K562 (cell line): ENCODE data around the gene CLEC3B. TPM values are rescaled to one million over a fixed set of nuclear protein-coding genes. Genes with fewer than 3 reads are reported as not detected.

Experiments used
- CREB3 ChIP-seq: fragments of 450-650 bp; conservative IDR thresholded peaks from 2 replicates; pipeline ENCODE4 v1.6.1; 2016; ENCODE audit warnings: missing genetic modification characterization, low read depth, mild to moderate bottlenecking, missing compliant biosample characterization, moderate library complexity
- ELF1 ChIP-seq: fragments of 200-800 bp; sonication (Bioruptor generic); IDR thresholded peaks from 2 replicates; pipeline ENCODE4 v1.6.1; 2016; ENCODE audit warnings: missing genetic modification characterization, missing compliant biosample characterization
- FOXJ2 ChIP-seq: fragments of 200-800 bp; sonication (Bioruptor generic); IDR thresholded peaks from 2 replicates; pipeline ENCODE4 v1.6.1; 2016; ENCODE audit warnings: missing genetic modification characterization, missing compliant biosample characterization
- GATAD2A ChIP-seq: fragments of 450-650 bp; IDR thresholded peaks from 2 replicates; pipeline ENCODE4 v1.6.1; 2017
- GTF2A2 ChIP-seq: IDR thresholded peaks from 2 replicates; pipeline ENCODE4 v1.6.1; 2016; ENCODE audit warnings: mild to moderate bottlenecking, missing genetic modification characterization, missing compliant biosample characterization
- HCFC1 ChIP-seq: IDR thresholded peaks from 2 replicates; pipeline ENCODE4 v1.6.1; 2012; ENCODE audit warnings: low read depth, low read length, improper control_type of control experiment
- MED1 ChIP-seq: sonication (generic); formaldehyde crosslinking; IDR thresholded peaks from 2 replicates; pipeline ENCODE4 v1.8.1; 2023; ENCODE audit warnings: missing genetic modification reagents, borderline replicate concordance
- MYBL2 ChIP-seq, 2 experiments: fragments of 450-650 bp in 1 of 2; sonication (generic) in 1 of 2; formaldehyde crosslinking in 1 of 2; IDR thresholded peaks; 2 replicates each; pipeline versions ENCODE4 v1.6.1 to v1.8.1; 2017 to 2022; ENCODE audit warnings: borderline replicate concordance in 1 of 2, inconsistent platforms in 1 of 2, low read depth in 1 of 2, mild to moderate bottlenecking in 1 of 2, missing genetic modification reagents in 1 of 2, moderate library complexity in 1 of 2
- NFXL1 ChIP-seq: fragments of 450-650 bp; formaldehyde crosslinking; IDR thresholded peaks from 2 replicates; pipeline ENCODE4 v1.4.0; 2021; ENCODE audit warnings: mild to moderate bottlenecking
- NUFIP1 ChIP-seq: fragments of 450-650 bp; IDR thresholded peaks from 2 replicates; pipeline ENCODE4 v1.6.1; 2018; ENCODE audit not compliant: partially characterized antibody
- RB1 ChIP-seq: fragments of 450-650 bp; IDR thresholded peaks from 2 replicates; pipeline ENCODE4 v1.6.1; 2017; ENCODE audit warnings: low read depth, mild to moderate bottlenecking
- SNIP1 ChIP-seq: fragments of 450-650 bp; IDR thresholded peaks from 2 replicates; pipeline ENCODE4 v1.7.1; 2017; ENCODE audit warnings: low read depth, mild to moderate bottlenecking
- SRF ChIP-seq, 2 experiments: fragments of 250-450, 450-650 bp in 1 of 2; sonication (Bioruptor Pico) in 1 of 2; sonication (generic) in 1 of 2; formaldehyde crosslinking; IDR thresholded peaks; 2 replicates each; pipeline versions ENCODE4 v1.5.0 to v1.5.1; 2020 to 2022; ENCODE audit warnings: mild to moderate bottlenecking in 1 of 2, missing genetic modification reagents in 1 of 2
- TOE1 ChIP-seq, 2 experiments: fragments of 450-650 bp in 1 of 2; sonication (generic) in 1 of 2; formaldehyde crosslinking in 1 of 2; IDR thresholded peaks; 2 replicates each; pipeline versions ENCODE4 v1.7.1 to v1.8.0; 2016 to 2022; ENCODE audit warnings: borderline replicate concordance in 2 of 2, mild to moderate bottlenecking in 2 of 2, antibody characterized with exemption in 1 of 2, inconsistent platforms in 1 of 2, low read depth in 1 of 2, missing genetic modification reagents in 1 of 2, moderate library complexity in 1 of 2
- VEZF1 ChIP-seq: fragments of 200-800 bp; sonication (Bioruptor generic); IDR thresholded peaks from 2 replicates; pipeline ENCODE4 v1.6.1; 2017; ENCODE audit warnings: missing genetic modification characterization, missing compliant biosample characterization
- ZKSCAN3 ChIP-seq: fragments of 250-450 bp; sonication (Bioruptor Pico); IDR thresholded peaks from 2 replicates; pipeline ENCODE4 v1.4.0; 2020
- ZNF239 ChIP-seq: fragments of 250-450 bp; sonication (Bioruptor Pico); IDR thresholded peaks from 2 replicates; pipeline ENCODE4 v1.4.0; 2020; ENCODE audit warnings: mild to moderate bottlenecking
- ZNF311 ChIP-seq: fragments of 250-450 bp; sonication (Bioruptor Pico); IDR thresholded peaks from 2 replicates; pipeline ENCODE4 v1.4.0; 2020; ENCODE audit warnings: mild to moderate bottlenecking, moderate library complexity
- ZNF445 ChIP-seq: fragments of 250-450 bp; sonication (Bioruptor Pico); IDR thresholded peaks from 2 replicates; pipeline ENCODE4 v1.4.0; 2020; ENCODE audit warnings: low read depth, mild to moderate bottlenecking, moderate library complexity
- ZNF644 ChIP-seq: fragments of 200-800 bp; sonication (Bioruptor generic); IDR thresholded peaks from 2 replicates; pipeline ENCODE4 v1.6.1; 2016; ENCODE audit warnings: low read depth, missing genetic modification characterization, missing compliant biosample characterization
- ZNF77 ChIP-seq: fragments of 250-450 bp; sonication (Bioruptor Pico); IDR thresholded peaks from 2 replicates; pipeline ENCODE4 v1.5.0; 2020
- ZSCAN29 ChIP-seq: fragments of 450-650 bp; IDR thresholded peaks from 2 replicates; pipeline ENCODE4 v1.6.1; 2017
- polyA plus RNA-seq, 8 experiments: library from polyadenylated mRNA; depleted of rRNA in 4 of 8; stranded (reverse) in 5 of 8; unstranded in 3 of 8; fragments of >200 nt; fragmentation: Nextera tagmentation in 2 of 8; fragmentation: Illumina TruSeq in 1 of 8; extraction: Ambion mirVana in 2 of 8; extraction: Trizol in 1 of 8; gene quantifications; 2 replicates each; pipeline versions ENCODE4 v1.2.1 to v1.2.3, GENCODE V29; 2011 to 2014; ENCODE audit warnings: inconsistent platforms in 1 of 8, missing spikeins in 1 of 8
- total RNA-seq, 7 experiments: library from RNA; depleted of rRNA in 6 of 7; stranded (reverse); fragments of >200 nt in 6 of 7; fragmentation: Illumina TruSeq in 2 of 7; extraction: Trizol in 2 of 7; gene quantifications; 2 replicates each; pipeline versions ENCODE4 v1.2.1 to v1.2.3, GENCODE V29; 2011 to 2021; ENCODE audit warnings: low replicate concordance in 1 of 7
- TF ChIP-seq, protein P1 (sequence below): IDR thresholded peaks from 2 replicates; pipeline ENCODE4 v1.6.1; 2011; ENCODE audit not compliant: insufficient read length; ENCODE audit errors: extremely low read depth
- TF ChIP-seq, protein P2 (sequence below): fragments of 250-450 bp; sonication (Bioruptor Pico); IDR thresholded peaks from 2 replicates; pipeline ENCODE4 v1.5.0; 2020; ENCODE audit warnings: mild to moderate bottlenecking

CLEC3B gene
- total and polyA plus RNA-seq, 9 of the 15 experiments (the other 6 are each of a cell fraction or from before 2014, with no cell fraction given) = not detected

- TF ChIP-seq MYBL2 (IDR thresholded peaks at IDR 0.05; ENCODE audit: low read depth) = no peak
- no peak for TF ChIP-seq MYBL2 (CRISPR knock-in tag; IDR thresholded peaks at IDR 0.05; ENCODE audit: borderline replicate concordance)
- TF ChIP-seq NUFIP1 = no peak
- TF ChIP-seq ZNF445 (CRISPR knock-in tag) = peak; percentile 94
- TF ChIP-seq SNIP1 = no peak
- peak; percentile 99 for TF ChIP-seq ZNF311
- no peak for TF ChIP-seq MED1
- peak; percentile 95 for TF ChIP-seq NFXL1 (CRISPR knock-in tag)
- TF ChIP-seq GATAD2A = peak; percentile 55; the same call in 1 of the 2 replicates
- peak; percentile 74 for TF ChIP-seq FOXJ2 (tag)
- TF ChIP-seq GTF2A2 (tag) = peak; percentile 98
- peak; percentile 96 for TF ChIP-seq ZNF644
- TF ChIP-seq, protein P1, sequence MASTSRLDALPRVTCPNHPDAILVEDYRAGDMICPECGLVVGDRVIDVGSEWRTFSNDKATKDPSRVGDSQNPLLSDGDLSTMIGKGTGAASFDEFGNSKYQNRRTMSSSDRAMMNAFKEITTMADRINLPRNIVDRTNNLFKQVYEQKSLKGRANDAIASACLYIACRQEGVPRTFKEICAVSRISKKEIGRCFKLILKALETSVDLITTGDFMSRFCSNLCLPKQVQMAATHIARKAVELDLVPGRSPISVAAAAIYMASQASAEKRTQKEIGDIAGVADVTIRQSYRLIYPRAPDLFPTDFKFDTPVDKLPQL = no peak
- TF ChIP-seq ZKSCAN3 (CRISPR knock-in tag) = peak; percentile 77
- TF ChIP-seq TOE1 (IDR thresholded peaks at IDR 0.05; ENCODE audit: borderline replicate concordance) = no peak
- no peak for TF ChIP-seq TOE1 (CRISPR knock-in tag; IDR thresholded peaks at IDR 0.05; ENCODE audit: borderline replicate concordance, low read depth)
- TF ChIP-seq CREB3 = peak; percentile 99
- 0 out of 2 replicates have a peak, but pooled peaks have one; percentile 32 for TF ChIP-seq ZNF77 (CRISPR knock-in tag)
- TF ChIP-seq RB1 = no peak
- no peak for TF ChIP-seq VEZF1 (CRISPR knock-in tag)
- no peak; the same call in 1 of the 2 replicates for TF ChIP-seq ELF1 (tag)
- no peak for TF ChIP-seq HCFC1
- no peak for TF ChIP-seq ZSCAN29
- peak in 1 of 2 experiments; percentile 83; a peak in 3 of 4 replicates for TF ChIP-seq SRF (CRISPR knock-in tag; IDR thresholded peaks at IDR 0.05)
- peak; percentile 90 for TF ChIP-seq ZNF239 (CRISPR knock-in tag)
- TF ChIP-seq, protein P2, sequence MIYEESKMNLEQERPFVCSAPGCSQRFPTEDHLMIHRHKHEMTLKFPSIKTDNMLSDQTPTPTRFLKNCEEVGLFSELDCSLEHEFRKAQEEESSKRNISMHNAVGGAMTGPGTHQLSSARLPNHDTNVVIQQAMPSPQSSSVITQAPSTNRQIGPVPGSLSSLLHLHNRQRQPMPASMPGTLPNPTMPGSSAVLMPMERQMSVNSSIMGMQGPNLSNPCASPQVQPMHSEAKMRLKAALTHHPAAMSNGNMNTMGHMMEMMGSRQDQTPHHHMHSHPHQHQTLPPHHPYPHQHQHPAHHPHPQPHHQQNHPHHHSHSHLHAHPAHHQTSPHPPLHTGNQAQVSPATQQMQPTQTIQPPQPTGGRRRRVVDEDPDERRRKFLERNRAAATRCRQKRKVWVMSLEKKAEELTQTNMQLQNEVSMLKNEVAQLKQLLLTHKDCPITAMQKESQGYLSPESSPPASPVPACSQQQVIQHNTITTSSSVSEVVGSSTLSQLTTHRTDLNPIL = peak; percentile 95
Measured at GRCh38 chr3:45054196-45054857, 28.2 kb downstream of the CLEC3B start (continued).
